PFSK-1 (cell line): ENCODE measurements around the gene AJM1.

Experiments
- FOXP2 ChIP-seq: optimal IDR thresholded peaks from 2 replicates; pipeline ENCODE3; 2011; ENCODE audit warnings: borderline replicate concordance, control low read depth, inconsistent platforms; ENCODE audit not compliant: insufficient read depth; ENCODE audit errors: extremely low read length, extremely low read depth
- POLR2AphosphoS5 ChIP-seq: IDR thresholded peaks from 2 replicates; pipeline ENCODE4 v1.6.1; 2012; ENCODE audit warnings: low read depth, mild to moderate bottlenecking, control low read depth, low read length, moderate library complexity
- REST ChIP-seq, 2 experiments: IDR thresholded peaks; 2 replicates each; pipeline versions ENCODE4 v1.6.1 to v1.8.0; 2011 to 2012; ENCODE audit warnings: low read depth in 2 of 2, low read length in 2 of 2, control low read depth in 1 of 2, inconsistent platforms in 1 of 2, mild to moderate bottlenecking in 1 of 2, moderate library complexity in 1 of 2; ENCODE audit not compliant: insufficient read depth in 1 of 2
- SIN3A ChIP-seq: IDR thresholded peaks from 2 replicates; pipeline ENCODE4 v1.6.1; 2012; ENCODE audit warnings: mild to moderate bottlenecking, low read length, moderate library complexity, borderline replicate concordance; ENCODE audit not compliant: insufficient read depth
- TAF1 ChIP-seq: IDR thresholded peaks from 2 replicates; pipeline ENCODE4 v1.6.1; 2012; ENCODE audit warnings: low read length, control low read depth, borderline replicate concordance; ENCODE audit not compliant: insufficient read depth

Gene AJM1

GRCh38 chr9:136804509-136805206, 37.6 kb upstream of the AJM1 start:
- TF ChIP-seq FOXP2: no peak
- no peak for TF ChIP-seq SIN3A
- no peak for TF ChIP-seq REST (IDR thresholded peaks at IDR 0.05; ENCODE audit: insufficient read depth in 1 of 2, low read depth in 2 of 2, low read length in 2 of 2)
- no peak for TF ChIP-seq POLR2AphosphoS5
- TF ChIP-seq TAF1: no peak

GRCh38 chr9:136805207-136805740, 37.0 kb upstream of the AJM1 start:
- no peak for TF ChIP-seq REST (IDR thresholded peaks at IDR 0.05; ENCODE audit: insufficient read depth in 1 of 2, low read depth in 2 of 2, low read length in 2 of 2)
- no peak for TF ChIP-seq FOXP2
- TF ChIP-seq TAF1: no peak
- no peak for TF ChIP-seq POLR2AphosphoS5
- TF ChIP-seq SIN3A: no peak

- TF ChIP-seq TAF1 (no peak), FOXP2 (no peak), REST (IDR thresholded peaks at IDR 0.05; ENCODE audit: insufficient read depth in 1 of 2, low read depth in 2 of 2, low read length in 2 of 2) (no peak), SIN3A (no peak), POLR2AphosphoS5 (no peak)
Measured at GRCh38 chr9:136806067-136806466, 36.2 kb upstream of the AJM1 start.

GRCh38 chr9:136806631-136807201, 35.6 kb upstream of the AJM1 start:
- TF ChIP-seq SIN3A: no peak
- no peak for TF ChIP-seq TAF1
- TF ChIP-seq REST (IDR thresholded peaks at IDR 0.05; ENCODE audit: insufficient read depth in 1 of 2, low read depth in 2 of 2, low read length in 2 of 2): no peak
- no peak for TF ChIP-seq FOXP2
- TF ChIP-seq POLR2AphosphoS5: no peak
